Stomach (tissue), 9 donors: Measurements from ENCODE around the gene FCN1. TPM values are rescaled to one million over a fixed set of nuclear protein-coding genes. Genes with fewer than 3 reads are reported as not detected.
A peak's percentile ranks its signal among the peaks of the same experiment; 100 is the strongest.

Source experiments
- DNase-seq, 2 donors: peaks; one replicate each; pipeline versions ENCODE4 v3.0.0 to v3.0.0-alpha.2; 2013 to 2019
- H3K27ac ChIP-seq, 5 donors: fragments of 200-600 bp in 4 of 5; sonication (generic) in 4 of 5; one replicate each; pipeline ENCODE4 v1.5.1; 2013 to 2019; ENCODE audit warnings: mild to moderate bottlenecking in 1 of 5, moderate library complexity in 1 of 5
- H3K27me3 ChIP-seq, 3 donors: fragments of 200-600 bp; sonication (generic); one replicate each; pipeline ENCODE4 v1.5.1; 2017 to 2019; ENCODE audit warnings: mixed run types in 1 of 3
- H3K36me3 ChIP-seq, 4 donors: fragments of 200-600 bp; sonication (generic); 1 replicate in 3 of 4; 2 replicates in 1 of 4; pipeline ENCODE4 v1.5.1; 2016 to 2019
- H3K4me1 ChIP-seq, 4 donors: fragments of 200-600 bp; sonication (generic); one replicate each; pipeline ENCODE4 v1.5.1; 2016 to 2019
- H3K4me3 ChIP-seq, 4 donors: fragments of 200-600 bp; sonication (generic) in 3 of 4; one replicate each; pipeline ENCODE4 v1.5.1; 2016 to 2019; ENCODE audit warnings: mild to moderate bottlenecking in 1 of 4
- H3K9me3 ChIP-seq, 4 donors: fragments of 200-600 bp; sonication (generic); one replicate each; pipeline ENCODE4 v1.5.1; 2016 to 2019
- CTCF ChIP-seq, 7 experiments: fragments of 450-650 bp in 4 of 7; fragments of 200-600 bp in 3 of 7; sonication (generic) in 3 of 7; IDR thresholded peaks; one replicate each; pipeline ENCODE4 v1.5.1; 2016 to 2019; ENCODE audit warnings: antibody characterized with exemption in 7 of 7, control low read depth in 2 of 7, mild to moderate bottlenecking in 1 of 7
- EP300 ChIP-seq: sonication (generic); formaldehyde crosslinking; IDR thresholded peaks from one replicate; pipeline ENCODE4 v1.6.1; 2017; ENCODE audit warnings: antibody characterized with exemption
- POLR2A ChIP-seq, 4 donors: fragments of 450-650 bp; IDR thresholded peaks; one replicate each; pipeline ENCODE4 v1.6.1; 2016; ENCODE audit warnings: antibody characterized with exemption in 4 of 4, control low read depth in 2 of 4, mild to moderate bottlenecking in 1 of 4, moderate library complexity in 1 of 4
- POLR2AphosphoS5 ChIP-seq, 3 donors: sonication (generic); formaldehyde crosslinking; IDR thresholded peaks; one replicate each; pipeline ENCODE4 v1.6.1; 2016; ENCODE audit warnings: antibody characterized with exemption in 3 of 3
- WGBS, 5 donors: extraction: QIAGEN DNeasy Blood & Tissue Kit in 3 of 5; methylation state at CpG; one replicate each; pipeline versions ENCODE4 v1.1.5 to v1.1.7; 2013 to 2018; 5-methylcytosine and 5-hydroxymethylcytosine counted together
- intact Hi-C: fragments of 100-400 bp; cut with DNase I; formaldehyde crosslinking; loops from one replicate; pipeline ENCODE4 v1.15.1; 2023; ENCODE audit warnings: low total_unique reads
- polyA plus RNA-seq, 3 donors: library from polyadenylated mRNA; stranded (reverse); fragments of 200-250 nt; gene quantifications; one replicate each; pipeline ENCODE4 v1.2.3, GENCODE V29; 2013
- total RNA-seq, 5 donors: library from RNA; depleted of rRNA; stranded (reverse); fragments of >200 nt; gene quantifications; one replicate each; pipeline versions ENCODE4 v1.1.0 to v1.2.3, GENCODE V29; 2014 to 2016
- donor health status: healthy with polysubstance abuse.
- donor health status: Bipolar disorder and iron deficiency.
- donor health status: healthy.

The FCN1 gene
- total and polyA plus RNA-seq, 8 donors = 0.38 to 2.8 (median 1.7) TPM; not detected in 4

DNA sequence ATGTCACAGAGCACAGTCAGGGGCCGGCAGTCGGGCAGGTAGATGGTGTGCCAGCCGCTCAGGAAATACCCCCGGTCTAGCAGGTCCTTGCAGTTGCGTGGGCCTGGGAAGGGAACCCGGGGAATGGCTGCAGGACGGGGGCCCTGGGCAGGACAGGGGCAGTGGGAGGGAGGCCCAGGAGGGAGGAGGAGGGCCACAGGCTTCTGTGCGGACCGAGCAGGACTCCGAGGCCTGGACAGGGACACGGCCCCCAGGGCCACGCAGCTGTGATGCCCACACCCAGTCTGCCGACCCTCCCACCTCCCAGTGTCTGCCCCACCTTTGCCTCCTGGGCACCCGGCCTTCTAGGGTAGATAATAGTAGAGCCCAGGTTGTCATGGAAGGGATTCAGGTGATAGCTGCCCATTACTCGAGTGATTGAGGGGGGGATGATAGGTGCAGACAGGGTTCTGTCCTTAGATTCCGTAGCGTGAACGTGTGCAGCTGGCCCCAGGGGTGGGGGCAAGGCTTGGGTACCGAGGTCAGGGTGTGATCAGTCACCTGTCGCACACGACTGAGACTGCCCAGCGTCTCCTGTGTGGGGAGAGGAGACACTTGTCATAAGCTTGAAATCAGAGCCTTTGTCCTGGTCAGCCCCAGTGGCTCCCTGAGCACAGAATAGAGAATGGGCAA, 4.5 kb downstream of the FCN1 start:
- WGBS, 5 donors = 77 to 82% (median 79%) methylated on average over 22 of the region's 22 CpGs
- TF ChIP-seq POLR2A (IDR thresholded peaks at IDR 0.05) (no peak), CTCF (IDR thresholded peaks at IDR 0.05) (no peak), POLR2AphosphoS5 (IDR thresholded peaks at IDR 0.05) (no peak), EP300 (no peak)
- Histone ChIP-seq H3K4me3 (no peak overlapping the region), H3K27ac (no peak overlapping the region), H3K36me3 (no peaks in the 10 kb centered on the region), H3K27me3 (peaks cover 0 to 83% (median 13%) of the 10 kb centered on the region in 3 donors), H3K4me1 (no peaks in the 10 kb centered on the region), H3K9me3 (no peaks in the 10 kb centered on the region)
- intact Hi-C loops = no loop called here
- DNase-seq = no peak

DNA sequence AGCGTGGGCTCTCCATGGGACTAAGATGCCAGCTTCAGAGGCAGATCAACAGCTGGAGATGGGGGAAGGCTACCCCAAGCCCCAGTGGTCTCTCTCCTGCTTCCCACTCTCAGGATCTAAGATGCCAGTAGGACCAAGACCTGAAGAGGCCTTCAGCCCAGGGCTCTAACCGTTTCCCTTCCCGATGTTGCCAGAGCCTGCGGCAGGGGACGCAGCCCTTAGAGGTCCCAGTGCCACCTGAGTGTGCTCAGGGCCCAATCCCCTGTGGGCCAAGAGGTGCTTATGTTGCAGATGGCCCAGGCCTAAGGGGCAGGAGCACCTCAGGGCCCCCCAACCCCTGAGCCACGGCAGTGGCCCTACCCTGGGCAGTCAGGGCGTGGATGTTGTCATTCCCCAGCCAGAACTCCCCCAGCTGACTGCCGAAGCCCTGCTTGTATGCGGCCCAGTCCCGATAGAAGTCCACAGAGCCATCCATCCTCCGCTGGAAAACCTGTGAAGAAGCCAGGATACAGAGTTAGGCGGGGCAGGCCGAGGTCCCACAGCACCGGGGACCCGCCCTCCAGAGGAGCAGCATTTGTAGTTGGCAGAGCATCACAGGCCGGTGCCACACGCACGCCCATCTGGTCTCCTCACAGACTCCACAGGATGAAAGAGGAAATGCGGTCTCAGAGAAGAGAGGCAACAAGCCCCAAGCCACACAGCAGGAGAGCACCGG, 5.4 kb downstream of the FCN1 start:
- TF ChIP-seq CTCF (IDR thresholded peaks at IDR 0.05) = no peak
- TF ChIP-seq POLR2AphosphoS5 (IDR thresholded peaks at IDR 0.05) = no peak
- no peak for TF ChIP-seq EP300
- TF ChIP-seq POLR2A (IDR thresholded peaks at IDR 0.05) = no peak
- H3K27me3 ChIP-seq = peaks cover 0 to 74% (median 11%) of the 10 kb centered on the region in 3 donors
- no peaks in the 10 kb centered on the region for H3K9me3 ChIP-seq
- H3K4me3 ChIP-seq = no peak overlapping the region
- H3K36me3 ChIP-seq = no peaks in the 10 kb centered on the region
- DNase-seq = no peak
- H3K27ac ChIP-seq = no peak overlapping the region
- no peaks in the 10 kb centered on the region for H3K4me1 ChIP-seq
- intact Hi-C loops = no loop called here
- WGBS, 5 donors = 79 to 84% (median 81%) methylated on average over 8 to 20 of the region's 20 CpGs

DNA sequence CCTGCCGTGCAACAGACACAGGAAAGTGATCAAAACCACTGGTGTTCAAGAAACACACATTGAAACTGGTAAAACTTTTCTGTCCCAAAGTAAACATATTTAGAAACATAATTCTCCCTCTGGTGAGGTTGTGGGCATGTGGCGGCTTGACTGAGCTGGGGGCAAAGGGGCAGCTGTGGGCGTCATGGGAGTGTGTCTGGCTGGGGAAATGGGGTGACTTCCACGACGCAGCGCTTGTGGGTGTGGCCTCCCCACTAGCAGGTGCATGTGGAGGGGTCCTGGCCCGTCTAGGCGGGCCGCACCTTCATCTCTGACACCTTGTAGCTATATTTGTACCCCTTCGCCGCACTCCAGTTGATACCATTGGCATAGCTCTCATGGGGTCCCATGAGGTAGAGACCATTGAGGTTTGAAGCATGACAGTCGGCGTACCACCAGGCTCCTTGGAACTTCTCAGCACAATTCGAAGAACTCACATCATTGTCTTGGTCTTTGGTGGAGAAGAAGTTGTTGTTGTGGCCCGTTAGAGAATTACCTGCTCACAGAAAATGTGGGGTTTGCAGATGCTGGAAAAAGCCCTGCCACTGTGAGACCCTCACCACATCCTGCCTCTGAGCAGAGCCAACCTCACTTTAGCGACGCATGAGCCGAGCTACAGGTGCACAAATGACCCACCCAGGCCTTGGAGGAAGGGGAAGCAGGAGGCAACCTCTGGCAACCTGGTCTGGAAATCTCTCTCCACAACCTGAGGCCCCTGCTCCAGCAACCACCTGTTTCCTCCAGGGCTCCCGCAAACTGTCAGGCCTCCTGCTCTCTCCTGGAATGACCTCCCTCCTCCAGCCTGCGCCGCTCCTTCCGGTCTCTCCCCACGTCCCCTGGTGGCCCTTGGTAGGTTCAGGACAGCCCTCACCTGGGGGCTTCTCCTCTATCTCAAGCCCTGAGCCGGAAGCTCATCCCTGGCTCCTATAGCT, 7.9 kb downstream of the FCN1 start:
- DNase-seq = peak in 1 of 2 donors; percentile 8
- H3K9me3 ChIP-seq = no peaks in the 10 kb centered on the region
- no peak overlapping the region for H3K27ac ChIP-seq
- WGBS, 5 donors = 77 to 85% (median 79%) methylated on average over 24 of the region's 24 CpGs
- no peaks in the 10 kb centered on the region for H3K36me3 ChIP-seq
- peaks cover 0 to 51% (median 0%) of the 10 kb centered on the region in 3 donors for H3K27me3 ChIP-seq
- H3K4me3 ChIP-seq = no peak overlapping the region
- intact Hi-C loops = no loop called here
- H3K4me1 ChIP-seq = no peaks in the 10 kb centered on the region
- no peak for TF ChIP-seq POLR2A (IDR thresholded peaks at IDR 0.05)
- no peak for TF ChIP-seq EP300
- TF ChIP-seq POLR2AphosphoS5 (IDR thresholded peaks at IDR 0.05) = no peak
- no peak for TF ChIP-seq CTCF (IDR thresholded peaks at IDR 0.05)
